ENCODE data around the gene HINT1. TPM values are rescaled to one million over a fixed set of nuclear protein-coding genes. Genes with fewer than 3 reads are reported as not detected.

HINT1 gene
- total and polyA plus RNA-seq, 9 of the 15 experiments (the other 6 are each of a cell fraction or from before 2014, with no cell fraction given): 296 to 1,027 (median 500) TPM

DNA sequence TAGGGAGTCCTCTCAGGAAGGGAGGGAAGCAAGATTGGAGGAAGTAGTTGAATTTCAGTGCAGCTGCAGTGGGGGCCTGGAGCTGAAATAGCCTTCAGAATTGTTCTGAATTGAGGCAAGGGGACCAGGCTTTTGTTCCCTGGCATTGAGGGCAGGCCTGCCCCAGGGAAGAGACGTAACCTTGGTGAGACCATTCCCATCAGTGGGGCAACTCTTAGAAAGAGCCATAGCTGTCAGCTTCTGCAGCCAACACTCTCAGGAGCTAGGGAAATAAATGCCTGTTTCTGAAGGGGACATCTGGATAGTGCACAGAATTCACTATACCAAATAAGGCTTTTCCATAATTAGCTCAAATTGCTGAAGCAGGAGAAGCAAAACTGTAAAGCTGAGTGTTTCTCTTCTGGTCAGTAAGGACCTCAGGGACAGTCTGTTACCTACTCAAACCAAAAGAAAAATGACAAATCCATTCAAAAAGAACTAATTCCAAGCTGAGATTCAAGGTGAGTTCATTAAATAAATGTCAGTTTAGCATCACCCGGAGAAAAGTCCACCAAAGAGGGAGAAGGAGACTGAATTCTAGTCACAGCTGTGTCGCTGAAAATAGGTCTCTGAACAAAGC lies 49.7 kb upstream of the HINT1 start:
- H3K9ac ChIP-seq (ENCODE audit: insufficient read depth in 1 of 2, low read depth in 2 of 2, low read length in 2 of 2): no peak overlapping the region
- no peaks in the 10 kb centered on the region for H4K20me1 ChIP-seq (replicated peaks; ENCODE audit: control insufficient read depth, insufficient read depth, low read length)
- H3K36me3 ChIP-seq (ENCODE audit: control insufficient read depth, insufficient read depth, low read length): no peaks in the 10 kb centered on the region
- FAIRE-seq (no peak), DNase-seq (ENCODE audit: extremely low read depth in 1 of 4, low spot score in 3 of 4) (no peak), ATAC-seq (no peak)
- H3K4me1 ChIP-seq (replicated peaks in 1 of 2; ENCODE audit: control insufficient read depth in 2 of 2, insufficient read depth in 2 of 2, low read length in 2 of 2): peaks cover 0 to 2% of the 10 kb centered on the region in 2 experiments; a peak in 2 of 5 replicates
- H3K27me3 ChIP-seq (ENCODE audit: control insufficient read depth in 2 of 2, insufficient read depth in 2 of 2, low read length in 2 of 2): no peaks in the 10 kb centered on the region
- H3K9me3 ChIP-seq (replicated peaks; ENCODE audit: control insufficient read depth, insufficient read depth, low read depth, low read length): no peaks in the 10 kb centered on the region
- no peak overlapping the region for H3K4me2 ChIP-seq (ENCODE audit: insufficient read depth, low read length)
- intact Hi-C loops (cut with micrococcal nuclease): no loop called here
- in situ Hi-C loops (cut with MboI): no loop called here
- no peak overlapping the region for H3K27ac ChIP-seq (ENCODE audit: extremely low read depth, low read depth, low read length)
- no peaks in the 10 kb centered on the region for H3K9me1 ChIP-seq (ENCODE audit: control insufficient read depth, insufficient read depth, low read length)
- H3K4me3 ChIP-seq: no peak overlapping the region
- WGBS (ENCODE audit: insufficient coverage, low coverage, missing lambda C conversion rate): 9% methylated on average over 3 of the region's 3 CpGs
- no peak overlapping the region for H2AFZ ChIP-seq (ENCODE audit: low read depth, low read length)
- CTCF ChIA-PET (ENCODE audit: low intra/inter-chr PET ratio): no interaction called here
- BruUV-seq (replicated peaks): no TSS peak
- no peaks in the 10 kb centered on the region for H3K79me2 ChIP-seq (ENCODE audit: control insufficient read depth, insufficient read depth, low read length)
- POLR2A ChIA-PET: interaction anchor here (0.6 to 1.3 kb wide), 3 partner anchors 12 to 14 kb away, joined by 3 to 5 read pairs (median 4); no protein-coding TSS in a partner anchor
- TF ChIP-seq HDAC2 (IDR thresholded peaks at IDR 0.05) (no peak), ZNF121 (CRISPR knock-in tag; conservative IDR thresholded peaks at IDR 0.05) (no peak), MGA (IDR thresholded peaks at IDR 0.05) (no peak), ZBTB34 (CRISPR knock-in tag; IDR thresholded peaks at IDR 0.05) (no peak)
- TF ChIP-seq, protein P1, sequence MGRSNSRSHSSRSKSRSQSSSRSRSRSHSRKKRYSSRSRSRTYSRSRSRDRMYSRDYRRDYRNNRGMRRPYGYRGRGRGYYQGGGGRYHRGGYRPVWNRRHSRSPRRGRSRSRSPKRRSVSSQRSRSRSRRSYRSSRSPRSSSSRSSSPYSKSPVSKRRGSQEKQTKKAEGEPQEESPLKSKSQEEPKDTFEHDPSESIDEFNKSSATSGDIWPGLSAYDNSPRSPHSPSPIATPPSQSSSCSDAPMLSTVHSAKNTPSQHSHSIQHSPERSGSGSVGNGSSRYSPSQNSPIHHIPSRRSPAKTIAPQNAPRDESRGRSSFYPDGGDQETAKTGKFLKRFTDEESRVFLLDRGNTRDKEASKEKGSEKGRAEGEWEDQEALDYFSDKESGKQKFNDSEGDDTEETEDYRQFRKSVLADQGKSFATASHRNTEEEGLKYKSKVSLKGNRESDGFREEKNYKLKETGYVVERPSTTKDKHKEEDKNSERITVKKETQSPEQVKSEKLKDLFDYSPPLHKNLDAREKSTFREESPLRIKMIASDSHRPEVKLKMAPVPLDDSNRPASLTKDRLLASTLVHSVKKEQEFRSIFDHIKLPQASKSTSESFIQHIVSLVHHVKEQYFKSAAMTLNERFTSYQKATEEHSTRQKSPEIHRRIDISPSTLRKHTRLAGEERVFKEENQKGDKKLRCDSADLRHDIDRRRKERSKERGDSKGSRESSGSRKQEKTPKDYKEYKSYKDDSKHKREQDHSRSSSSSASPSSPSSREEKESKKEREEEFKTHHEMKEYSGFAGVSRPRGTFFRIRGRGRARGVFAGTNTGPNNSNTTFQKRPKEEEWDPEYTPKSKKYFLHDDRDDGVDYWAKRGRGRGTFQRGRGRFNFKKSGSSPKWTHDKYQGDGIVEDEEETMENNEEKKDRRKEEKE (IDR thresholded peaks at IDR 0.05; ENCODE audit: borderline replicate concordance in 1 of 2, control insufficient read depth in 1 of 2, low read depth in 2 of 2, low read length in 1 of 2): no peak

All from K562 (cell line).